Fibroblast of lung (primary cell): Measurements from ENCODE around the gene SLC52A3. TPM values are rescaled to one million over a fixed set of nuclear protein-coding genes. Genes with fewer than 3 reads are reported as not detected.
"Not testable (repeated sequence)": the region's sequence is repeated elsewhere in the genome, so short reads cannot be mapped to it uniquely, and the experiment has no call there.

Experiments used
- DNase-seq, 2 donors: peaks; one replicate each; pipeline versions ENCODE4 v3.0.0 to v3.0.0-alpha.2; 2010; ENCODE audit warnings: low read depth in 2 of 2
- H2AFZ ChIP-seq: 2 replicates; pipeline ENCODE4 v1.5.1; 2012; ENCODE audit warnings: low read length, control low read depth, inconsistent platforms
- H3K27ac ChIP-seq: 2 replicates; pipeline ENCODE4 v1.5.1; 2011; ENCODE audit warnings: low read length, control low read depth; ENCODE audit not compliant: insufficient read depth
- H3K27me3 ChIP-seq: 2 replicates; pipeline ENCODE4 v1.5.1; 2011; ENCODE audit warnings: mild to moderate bottlenecking, low read length; ENCODE audit not compliant: control insufficient read depth, insufficient read depth
- H3K36me3 ChIP-seq: 2 replicates; pipeline ENCODE4 v1.5.1; 2011; ENCODE audit warnings: low read length; ENCODE audit not compliant: control insufficient read depth, insufficient read depth
- H3K4me1 ChIP-seq: 2 replicates; pipeline ENCODE4 v1.5.1; 2011; ENCODE audit warnings: low read length; ENCODE audit not compliant: control insufficient read depth, insufficient read depth; ENCODE audit errors: extremely low read depth
- H3K4me2 ChIP-seq: 2 replicates; pipeline ENCODE4 v1.5.1; 2011; ENCODE audit warnings: low read length, control low read depth; ENCODE audit not compliant: insufficient read depth; ENCODE audit errors: extremely low read depth
- H3K4me3 ChIP-seq, 4 experiments: fragments of 200-600 bp in 1 of 4; sonication (generic) in 1 of 4; replicated peaks in 1 of 4; 2 replicates each; pipeline ENCODE4 v1.5.1; 2011 to 2016; ENCODE audit warnings: low read length in 4 of 4, low read depth in 3 of 4, mild to moderate bottlenecking in 3 of 4, control low read depth in 2 of 4, inconsistent platforms in 1 of 4, mixed read lengths in 1 of 4; ENCODE audit not compliant: insufficient read depth in 1 of 4; ENCODE audit errors: control extremely low read depth in 1 of 4
- H3K79me2 ChIP-seq: 2 replicates; pipeline ENCODE4 v1.5.1; 2012; ENCODE audit warnings: mild to moderate bottlenecking, low read length, inconsistent platforms; ENCODE audit not compliant: control insufficient read depth, insufficient read depth
- H3K9ac ChIP-seq: 2 replicates; pipeline ENCODE4 v1.5.1; 2011; ENCODE audit warnings: mild to moderate bottlenecking, low read length, control low read depth; ENCODE audit not compliant: insufficient read depth
- H3K9me3 ChIP-seq: 2 replicates; pipeline ENCODE4 v1.5.1; 2012; ENCODE audit warnings: low read depth, low read length; ENCODE audit not compliant: control insufficient read depth, insufficient read depth
- H4K20me1 ChIP-seq: 2 replicates; pipeline ENCODE4 v1.5.1; 2011; ENCODE audit warnings: low read length; ENCODE audit not compliant: control insufficient read depth, insufficient read depth; ENCODE audit errors: extremely low read depth
- EZH2 ChIP-seq: IDR thresholded peaks from 2 replicates; pipeline ENCODE4 v1.5.1; 2012; ENCODE audit warnings: low read length, control low read depth, mild to moderate bottlenecking; ENCODE audit errors: missing control alignments
- polyA plus RNA-seq, 2 donors: library from polyadenylated mRNA; depleted of rRNA in 1 of 2; stranded (reverse) in 1 of 2; unstranded in 1 of 2; fragments of >200 nt; gene quantifications; 2 replicates each; pipeline ENCODE4 v1.2.1, GENCODE V29; 2011 to 2012; ENCODE audit warnings: missing spikeins in 1 of 2
- total RNA-seq: library from RNA; depleted of rRNA; stranded (reverse); fragments of >200 nt; gene quantifications from 2 replicates; pipeline ENCODE4 v1.2.1, GENCODE V29; 2014
- TF ChIP-seq, protein P1 (sequence below), 2 donors: IDR thresholded peaks in 1 of 2; conservative IDR thresholded peaks in 1 of 2; 1 replicate in 1 of 2; 2 replicates in 1 of 2; pipeline ENCODE4 v1.5.1; 2011 to 2012; ENCODE audit warnings: low read length in 2 of 2, control low read depth in 1 of 2, inconsistent platforms in 1 of 2, low read depth in 1 of 2, mild to moderate bottlenecking in 1 of 2

Gene SLC52A3
- total and polyA plus RNA-seq, 2 donors (not counting 1 experiment from before 2014, with no cell fraction given), result not detected

DNA sequence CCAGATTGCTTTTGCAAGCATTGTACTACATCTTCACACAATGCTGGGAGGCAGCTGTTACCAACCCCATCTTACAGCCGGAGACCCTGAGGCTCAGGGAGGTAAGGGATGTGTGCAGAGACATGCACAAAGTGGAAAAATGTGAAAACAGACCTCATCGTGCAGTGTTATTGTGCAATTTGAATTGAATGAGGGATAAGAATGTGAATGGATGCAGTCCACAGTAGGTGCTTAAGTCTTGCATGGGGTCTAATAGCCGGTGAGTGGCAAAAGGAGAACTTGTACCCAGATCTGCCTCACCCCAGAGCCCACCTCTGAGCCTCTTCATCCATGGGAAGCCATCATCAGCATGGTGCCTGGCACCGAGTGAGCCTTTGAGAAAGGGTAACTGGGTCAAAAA, 42.1 kb downstream of the SLC52A3 start:
- H3K4me2 ChIP-seq, result no peak overlapping the region
- no peak for DNase-seq

DNA sequence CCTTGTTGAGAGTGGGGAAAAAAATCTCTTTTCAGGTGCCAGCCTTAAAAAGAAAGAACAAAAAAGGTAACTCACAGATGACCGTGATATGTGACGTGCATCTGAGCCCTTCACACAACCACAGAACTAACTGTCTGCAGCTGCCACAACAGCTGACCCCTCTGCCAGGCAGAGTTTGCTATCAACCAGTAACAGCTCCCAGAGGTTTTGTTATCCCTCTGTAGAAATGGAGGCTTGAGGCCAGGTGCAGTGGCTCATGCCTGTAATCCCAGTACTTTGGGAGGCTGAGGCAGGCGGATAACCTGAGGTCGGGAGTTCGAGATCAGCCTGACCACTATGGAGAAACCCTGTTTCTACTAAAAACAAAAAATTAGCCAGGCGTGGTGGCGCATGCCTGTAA, 42.8 kb downstream of the SLC52A3 start:
- Histone ChIP-seq H3K4me1 (no peaks in the 10 kb centered on the region), H3K9ac (no peak overlapping the region), H3K9me3 (no peaks in the 10 kb centered on the region), H3K4me2 (no peak overlapping the region), H4K20me1 (no peaks in the 10 kb centered on the region), H3K27ac (no peak overlapping the region), H3K4me3 (no peak overlapping the region), H3K79me2 (no peaks in the 10 kb centered on the region), H3K36me3 (no peaks in the 10 kb centered on the region), H2AFZ (no peak overlapping the region), H3K27me3 (peaks cover 18% of the 10 kb centered on the region)
- no peak for DNase-seq
- TF ChIP-seq, protein P1, sequence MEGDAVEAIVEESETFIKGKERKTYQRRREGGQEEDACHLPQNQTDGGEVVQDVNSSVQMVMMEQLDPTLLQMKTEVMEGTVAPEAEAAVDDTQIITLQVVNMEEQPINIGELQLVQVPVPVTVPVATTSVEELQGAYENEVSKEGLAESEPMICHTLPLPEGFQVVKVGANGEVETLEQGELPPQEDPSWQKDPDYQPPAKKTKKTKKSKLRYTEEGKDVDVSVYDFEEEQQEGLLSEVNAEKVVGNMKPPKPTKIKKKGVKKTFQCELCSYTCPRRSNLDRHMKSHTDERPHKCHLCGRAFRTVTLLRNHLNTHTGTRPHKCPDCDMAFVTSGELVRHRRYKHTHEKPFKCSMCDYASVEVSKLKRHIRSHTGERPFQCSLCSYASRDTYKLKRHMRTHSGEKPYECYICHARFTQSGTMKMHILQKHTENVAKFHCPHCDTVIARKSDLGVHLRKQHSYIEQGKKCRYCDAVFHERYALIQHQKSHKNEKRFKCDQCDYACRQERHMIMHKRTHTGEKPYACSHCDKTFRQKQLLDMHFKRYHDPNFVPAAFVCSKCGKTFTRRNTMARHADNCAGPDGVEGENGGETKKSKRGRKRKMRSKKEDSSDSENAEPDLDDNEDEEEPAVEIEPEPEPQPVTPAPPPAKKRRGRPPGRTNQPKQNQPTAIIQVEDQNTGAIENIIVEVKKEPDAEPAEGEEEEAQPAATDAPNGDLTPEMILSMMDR (conservative IDR thresholded peaks at IDR 0.05 in 1 of 2, IDR thresholded peaks at IDR 0.05 in 1 of 2; ENCODE audit: low read depth in 1 of 2, low read length in 2 of 2), result no peak
- TF ChIP-seq EZH2, result no peak

More for the DNA sequence above, 42.1 kb downstream of the SLC52A3 start:
- H4K20me1 ChIP-seq, result no peaks in the 10 kb centered on the region
- no peak overlapping the region for H2AFZ ChIP-seq
- H3K79me2 ChIP-seq, result no peaks in the 10 kb centered on the region
- TF ChIP-seq, protein P1 (conservative IDR thresholded peaks at IDR 0.05 in 1 of 2, IDR thresholded peaks at IDR 0.05 in 1 of 2; ENCODE audit: low read depth in 1 of 2, low read length in 2 of 2), result no peak
- no peak for TF ChIP-seq EZH2
- H3K9ac ChIP-seq, result no peak overlapping the region
- no peak overlapping the region for H3K27ac ChIP-seq
- H3K4me3 ChIP-seq, result no peak overlapping the region
- peaks cover 18% of the 10 kb centered on the region for H3K27me3 ChIP-seq
- H3K36me3 ChIP-seq, result no peaks in the 10 kb centered on the region
- no peaks in the 10 kb centered on the region for H3K4me1 ChIP-seq
- H3K9me3 ChIP-seq, result no peaks in the 10 kb centered on the region

DNA sequence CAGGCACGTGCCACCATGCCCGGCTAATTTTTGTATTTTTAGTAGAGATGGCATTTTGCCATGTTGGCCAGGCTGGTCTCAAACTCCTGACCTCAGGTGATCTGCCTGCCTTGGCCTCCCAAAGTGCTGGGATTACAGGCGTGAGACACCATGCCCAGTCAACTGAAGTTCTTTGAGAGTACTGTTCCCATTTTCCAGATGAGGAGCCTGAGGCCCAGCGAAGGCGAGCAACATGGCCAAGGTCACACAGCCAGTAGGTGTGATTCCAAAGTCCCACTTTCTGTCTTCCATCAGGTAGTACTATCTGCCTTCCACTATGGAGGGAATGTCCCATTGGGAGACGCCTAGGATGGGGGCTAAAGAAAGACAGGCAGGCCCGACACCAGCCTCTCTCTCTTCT, 43.5 kb downstream of the SLC52A3 start:
- H3K9me3 ChIP-seq, H3K4me1 ChIP-seq, H3K79me2 ChIP-seq, H3K9ac ChIP-seq, H4K20me1 ChIP-seq, H3K27ac ChIP-seq, H3K4me3 ChIP-seq, H2AFZ ChIP-seq, H3K36me3 ChIP-seq, H3K4me2 ChIP-seq, DNase-seq: not testable (repeated sequence)
- H3K27me3 ChIP-seq, result peaks cover 18% of the 10 kb centered on the region
